ENCODE results near the gene VOPP1. TPM values are rescaled to one million over a fixed set of nuclear protein-coding genes. Genes with fewer than 3 reads are reported as not detected.
A peak's percentile ranks its signal among the peaks of the same experiment; 100 is the strongest.

VOPP1 gene
- total and polyA plus RNA-seq, 2 of the 13 experiments (the other 11 are each of a cell fraction or from before 2014, with no cell fraction given), result 21.8 to 55.3 TPM

DNA sequence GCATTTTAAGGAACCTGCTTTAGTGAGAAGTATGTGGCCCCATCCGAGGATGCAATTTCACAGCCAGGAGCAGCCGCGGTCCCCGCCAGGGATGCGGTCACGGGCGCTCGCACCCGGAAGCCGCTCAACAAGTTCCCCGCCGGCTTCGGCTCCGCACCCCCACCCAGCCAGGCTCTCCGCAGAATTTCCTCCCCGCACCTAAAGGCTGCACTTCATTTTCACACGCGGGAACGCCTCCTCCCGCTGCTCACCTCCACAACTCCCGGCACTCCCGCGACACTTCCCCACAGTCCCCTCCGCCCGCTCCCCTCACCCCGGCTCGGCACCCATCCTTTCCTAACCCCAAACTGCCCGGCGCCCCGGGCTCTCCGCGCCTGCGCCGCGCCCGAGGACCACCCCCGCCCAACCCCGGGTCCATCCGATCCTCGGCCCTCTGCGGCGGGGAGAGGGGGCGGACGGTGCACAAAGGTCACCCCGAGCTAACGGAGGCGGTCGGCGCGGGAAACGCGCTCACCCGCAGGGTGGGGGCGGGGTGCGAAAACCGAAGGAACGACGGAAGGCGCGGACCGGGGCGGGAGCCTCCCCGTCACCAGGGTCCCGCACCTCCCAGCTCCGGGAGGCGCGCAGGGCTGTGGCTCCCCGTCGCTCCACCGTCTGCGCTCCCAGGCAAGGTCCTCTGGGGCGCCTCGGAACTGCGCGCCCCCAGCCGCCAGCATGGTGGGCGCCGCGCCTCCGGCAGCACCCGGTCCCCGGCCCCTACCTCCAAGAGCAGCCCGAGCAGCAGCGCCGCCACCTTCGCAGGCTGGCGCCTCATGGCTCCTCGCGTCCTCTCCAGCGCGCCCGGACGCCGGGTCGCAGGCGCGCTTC, 558 bp downstream of the VOPP1 start (continued):
- TF ChIP-seq HOXA5 (CRISPR knock-in tag; IDR thresholded peaks at IDR 0.05) (no peak), CBFB (CRISPR knock-in tag; IDR thresholded peaks at IDR 0.05) (no peak), ZNF207 (IDR thresholded peaks at IDR 0.05; ENCODE audit: borderline replicate concordance) (no peak), YEATS2 (CRISPR knock-in tag; IDR thresholded peaks at IDR 0.05; ENCODE audit: borderline replicate concordance) (peak; percentile 50; the same call in 1 of the 2 replicates), ZNF367 (CRISPR knock-in tag; IDR thresholded peaks at IDR 0.05; ENCODE audit: borderline replicate concordance) (no peak), ZSCAN21 (CRISPR knock-in tag; IDR thresholded peaks at IDR 0.05; ENCODE audit: borderline replicate concordance) (peak; percentile 68; the same call in 1 of the 2 replicates), ELF4 (CRISPR knock-in tag; IDR thresholded peaks at IDR 0.05; ENCODE audit: borderline replicate concordance) (no peak), ZNF17 (CRISPR knock-in tag; IDR thresholded peaks at IDR 0.05) (no peak), RFX1 (IDR thresholded peaks at IDR 0.05) (no peak), ZSCAN25 (CRISPR knock-in tag; IDR thresholded peaks at IDR 0.05) (0 out of 2 replicates have a peak, but pooled peaks have one; percentile 52), TCF7 (IDR thresholded peaks at IDR 0.05; ENCODE audit: low read depth) (no peak), SOX13 (IDR thresholded peaks at IDR 0.05) (no peak), SOX13 (CRISPR knock-in tag; conservative IDR thresholded peaks at IDR 0.05 in 1 of 2, IDR thresholded peaks at IDR 0.05 in 1 of 2) (peak in 1 of 2 experiments; percentile 34; a peak in 1 of 4 replicates), GATAD2A (CRISPR knock-in tag; IDR thresholded peaks at IDR 0.05) (peak; percentile 40; the same call in 1 of the 2 replicates), ZNF160 (CRISPR knock-in tag; IDR thresholded peaks at IDR 0.05) (no peak), HES4 (CRISPR knock-in tag; IDR thresholded peaks at IDR 0.05; ENCODE audit: borderline replicate concordance) (peak; percentile 41)
- TF ChIP-seq, protein P1, sequence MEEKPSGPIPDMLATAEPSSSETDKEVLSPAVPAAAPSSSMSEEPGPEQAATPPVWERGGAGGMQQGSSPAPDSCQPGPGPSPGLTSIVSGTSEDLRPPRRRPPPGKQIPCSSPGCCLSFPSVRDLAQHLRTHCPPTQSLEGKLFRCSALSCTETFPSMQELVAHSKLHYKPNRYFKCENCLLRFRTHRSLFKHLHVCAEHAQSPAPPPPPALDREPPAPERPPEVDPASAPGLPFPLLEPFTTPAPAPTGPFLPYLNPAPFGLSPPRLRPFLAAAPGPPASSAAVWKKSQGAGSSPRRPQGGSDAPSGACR (CRISPR knock-in tag; IDR thresholded peaks at IDR 0.05), result no peak; the same call in 1 of the 2 replicates
- TF ChIP-seq, protein P2, sequence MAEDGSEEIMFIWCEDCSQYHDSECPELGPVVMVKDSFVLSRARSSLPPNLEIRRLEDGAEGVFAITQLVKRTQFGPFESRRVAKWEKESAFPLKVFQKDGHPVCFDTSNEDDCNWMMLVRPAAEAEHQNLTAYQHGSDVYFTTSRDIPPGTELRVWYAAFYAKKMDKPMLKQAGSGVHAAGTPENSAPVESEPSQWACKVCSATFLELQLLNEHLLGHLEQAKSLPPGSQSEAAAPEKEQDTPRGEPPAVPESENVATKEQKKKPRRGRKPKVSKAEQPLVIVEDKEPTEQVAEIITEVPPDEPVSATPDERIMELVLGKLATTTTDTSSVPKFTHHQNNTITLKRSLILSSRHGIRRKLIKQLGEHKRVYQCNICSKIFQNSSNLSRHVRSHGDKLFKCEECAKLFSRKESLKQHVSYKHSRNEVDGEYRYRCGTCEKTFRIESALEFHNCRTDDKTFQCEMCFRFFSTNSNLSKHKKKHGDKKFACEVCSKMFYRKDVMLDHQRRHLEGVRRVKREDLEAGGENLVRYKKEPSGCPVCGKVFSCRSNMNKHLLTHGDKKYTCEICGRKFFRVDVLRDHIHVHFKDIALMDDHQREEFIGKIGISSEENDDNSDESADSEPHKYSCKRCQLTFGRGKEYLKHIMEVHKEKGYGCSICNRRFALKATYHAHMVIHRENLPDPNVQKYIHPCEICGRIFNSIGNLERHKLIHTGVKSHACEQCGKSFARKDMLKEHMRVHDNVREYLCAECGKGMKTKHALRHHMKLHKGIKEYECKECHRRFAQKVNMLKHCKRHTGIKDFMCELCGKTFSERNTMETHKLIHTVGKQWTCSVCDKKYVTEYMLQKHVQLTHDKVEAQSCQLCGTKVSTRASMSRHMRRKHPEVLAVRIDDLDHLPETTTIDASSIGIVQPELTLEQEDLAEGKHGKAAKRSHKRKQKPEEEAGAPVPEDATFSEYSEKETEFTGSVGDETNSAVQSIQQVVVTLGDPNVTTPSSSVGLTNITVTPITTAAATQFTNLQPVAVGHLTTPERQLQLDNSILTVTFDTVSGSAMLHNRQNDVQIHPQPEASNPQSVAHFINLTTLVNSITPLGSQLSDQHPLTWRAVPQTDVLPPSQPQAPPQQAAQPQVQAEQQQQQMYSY (CRISPR knock-in tag; IDR thresholded peaks at IDR 0.05), result no peak
- TF ChIP-seq, protein P3, sequence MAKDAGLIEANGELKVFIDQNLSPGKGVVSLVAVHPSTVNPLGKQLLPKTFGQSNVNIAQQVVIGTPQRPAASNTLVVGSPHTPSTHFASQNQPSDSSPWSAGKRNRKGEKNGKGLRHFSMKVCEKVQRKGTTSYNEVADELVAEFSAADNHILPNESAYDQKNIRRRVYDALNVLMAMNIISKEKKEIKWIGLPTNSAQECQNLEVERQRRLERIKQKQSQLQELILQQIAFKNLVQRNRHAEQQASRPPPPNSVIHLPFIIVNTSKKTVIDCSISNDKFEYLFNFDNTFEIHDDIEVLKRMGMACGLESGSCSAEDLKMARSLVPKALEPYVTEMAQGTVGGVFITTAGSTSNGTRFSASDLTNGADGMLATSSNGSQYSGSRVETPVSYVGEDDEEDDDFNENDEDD (CRISPR knock-in tag; IDR thresholded peaks at IDR 0.05; ENCODE audit: borderline replicate concordance), result peak; percentile 95
- TF ChIP-seq, protein P4, sequence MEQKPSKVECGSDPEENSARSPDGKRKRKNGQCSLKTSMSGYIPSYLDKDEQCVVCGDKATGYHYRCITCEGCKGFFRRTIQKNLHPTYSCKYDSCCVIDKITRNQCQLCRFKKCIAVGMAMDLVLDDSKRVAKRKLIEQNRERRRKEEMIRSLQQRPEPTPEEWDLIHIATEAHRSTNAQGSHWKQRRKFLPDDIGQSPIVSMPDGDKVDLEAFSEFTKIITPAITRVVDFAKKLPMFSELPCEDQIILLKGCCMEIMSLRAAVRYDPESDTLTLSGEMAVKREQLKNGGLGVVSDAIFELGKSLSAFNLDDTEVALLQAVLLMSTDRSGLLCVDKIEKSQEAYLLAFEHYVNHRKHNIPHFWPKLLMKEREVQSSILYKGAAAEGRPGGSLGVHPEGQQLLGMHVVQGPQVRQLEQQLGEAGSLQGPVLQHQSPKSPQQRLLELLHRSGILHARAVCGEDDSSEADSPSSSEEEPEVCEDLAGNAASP (CRISPR knock-in tag; IDR thresholded peaks at IDR 0.05; ENCODE audit: borderline replicate concordance), result 0 out of 2 replicates have a peak, but pooled peaks have one; percentile 30
- TF ChIP-seq, protein P5, sequence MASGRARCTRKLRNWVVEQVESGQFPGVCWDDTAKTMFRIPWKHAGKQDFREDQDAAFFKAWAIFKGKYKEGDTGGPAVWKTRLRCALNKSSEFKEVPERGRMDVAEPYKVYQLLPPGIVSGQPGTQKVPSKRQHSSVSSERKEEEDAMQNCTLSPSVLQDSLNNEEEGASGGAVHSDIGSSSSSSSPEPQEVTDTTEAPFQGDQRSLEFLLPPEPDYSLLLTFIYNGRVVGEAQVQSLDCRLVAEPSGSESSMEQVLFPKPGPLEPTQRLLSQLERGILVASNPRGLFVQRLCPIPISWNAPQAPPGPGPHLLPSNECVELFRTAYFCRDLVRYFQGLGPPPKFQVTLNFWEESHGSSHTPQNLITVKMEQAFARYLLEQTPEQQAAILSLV (CRISPR knock-in tag; IDR thresholded peaks at IDR 0.05; ENCODE audit: borderline replicate concordance), result peak; percentile 82; the same call in 1 of the 2 replicates

Data from HepG2 (cell line).